Panc1 (cell line): ENCODE data around the gene CD48. TPM values are rescaled to one million over a fixed set of nuclear protein-coding genes. Genes with fewer than 3 reads are reported as not detected.
"Not testable (repeated sequence)": the region's sequence is repeated elsewhere in the genome, so short reads cannot be mapped to it uniquely, and the experiment has no call there.

Experiments used
- ATAC-seq: fragments of 200-7000 bp; cut with Tn5 transposase; 2 replicates; pipeline ENCODE4 v1.9.1; 2020; ENCODE audit warnings: mild to moderate bottlenecking, moderate library complexity
- BruUV-seq: library from RNA; stranded (reverse); fragments of 400-500 nt; replicated peaks from 2 replicates; lab custom pipeline; 2021; lab: Mats Ljungman, UMichigan
- CTCF ChIA-PET: fragments of 300-600 bp; sonication (Branson Sonifier 250); formaldehyde crosslinking; loops from one replicate; lab custom pipeline; 2022; ENCODE audit warnings: antibody characterized with exemption; lab: Charles Lee
- POLR2A ChIA-PET: fragments of 300-600 bp; sonication (Branson Sonifier 250); formaldehyde crosslinking; loops from one replicate; lab custom pipeline; 2022; ENCODE audit warnings: antibody characterized with exemption; lab: Charles Lee
- DNase-seq: peaks from one replicate; pipeline ENCODE4 v3.0.0-alpha.2; 2010; ENCODE audit warnings: low read depth, low spot score
- H3K27ac ChIP-seq: 2 replicates; pipeline ENCODE4 v1.5.1; 2011; ENCODE audit warnings: mild to moderate bottlenecking, low read length, inconsistent platforms
- H3K27me3 ChIP-seq: fragments of 200-500 bp; sonication (Bioruptor generic); 2 replicates; pipeline ENCODE4 v1.6.0; 2014; ENCODE audit warnings: low read length, inconsistent platforms; ENCODE audit not compliant: control insufficient read depth, insufficient read depth
- H3K36me3 ChIP-seq: fragments of 200-500 bp; sonication (Bioruptor generic); 2 replicates; pipeline ENCODE4 v1.5.1; 2014; ENCODE audit warnings: inconsistent platforms, mild to moderate bottlenecking, low read length, moderate library complexity; ENCODE audit not compliant: control insufficient read depth, insufficient read depth
- H3K4me1 ChIP-seq: 2 replicates; pipeline ENCODE4 v1.5.1; 2011; ENCODE audit warnings: inconsistent platforms, mild to moderate bottlenecking, low read length, moderate library complexity; ENCODE audit not compliant: control insufficient read depth, insufficient read depth
- H3K4me3 ChIP-seq, 2 experiments: 2 replicates each; pipeline ENCODE4 v1.5.1; 2011 to 2012; ENCODE audit warnings: low read depth in 2 of 2, low read length in 2 of 2, mild to moderate bottlenecking in 2 of 2, inconsistent platforms in 1 of 2, moderate library complexity in 1 of 2
- H3K9me3 ChIP-seq: fragments of 200-500 bp; sonication (Bioruptor generic); 2 replicates; pipeline ENCODE4 v1.5.1; 2014; ENCODE audit warnings: low read depth, mild to moderate bottlenecking, inconsistent platforms, low read length, moderate library complexity; ENCODE audit not compliant: control insufficient read depth, insufficient read depth
- CTCF ChIP-seq: fragments of 450-650 bp; IDR thresholded peaks from 2 replicates; pipeline ENCODE4 v1.5.1; 2017; ENCODE audit warnings: mild to moderate bottlenecking
- POLR2AphosphoS5 ChIP-seq: IDR thresholded peaks from 2 replicates; pipeline ENCODE4 v1.6.1; 2012; ENCODE audit warnings: mild to moderate bottlenecking, low read depth, low read length, moderate library complexity
- REST ChIP-seq, 2 experiments: IDR thresholded peaks; 2 replicates each; pipeline ENCODE4 v1.6.1; 2011 to 2012; ENCODE audit warnings: low read depth in 2 of 2, control low read depth in 1 of 2, low read length in 1 of 2, mild to moderate bottlenecking in 1 of 2, moderate library complexity in 1 of 2; ENCODE audit not compliant: insufficient read depth in 1 of 2
- SIN3A ChIP-seq: IDR thresholded peaks from 2 replicates; pipeline ENCODE4 v1.6.1; 2012; ENCODE audit warnings: low read depth, mild to moderate bottlenecking, low read length, moderate library complexity, borderline replicate concordance; ENCODE audit not compliant: insufficient read depth
- TCF7L2 ChIP-seq: IDR thresholded peaks from 2 replicates; pipeline ENCODE4 v1.6.1; 2011; ENCODE audit warnings: mild to moderate bottlenecking, low read depth, low read length, inconsistent platforms
- in situ Hi-C: cut with HindIII; loops from 2 replicates; pipeline ENCODE4 v1.10.0; 2016; ENCODE audit warnings: low sequenced_read_pairs, low pct_unique_long_range_greater_than_20kb
- intact Hi-C: fragments of 100-400 bp; cut with micrococcal nuclease; formaldehyde crosslinking; loops from one replicate; pipeline ENCODE4 v1.10.0; 2022; ENCODE audit not compliant: unreplicated experiment
- total RNA-seq: library from RNA; stranded (reverse); gene quantifications from one replicate; pipeline ENCODE4 v1.2.1, GENCODE V29; 2021; ENCODE audit not compliant: unreplicated experiment

The CD48 gene
- total RNA-seq, 1 experiment from 2014 or later, result 0.67 TPM

GRCh38 chr1:160653620-160654016, 58.0 kb downstream of the CD48 start:
- in situ Hi-C loops, result no loop called here
- Histone ChIP-seq H3K36me3 (no peaks in the 10 kb centered on the region), H3K27me3 (peaks cover 4% of the 10 kb centered on the region; the same call in 1 of the 2 replicates), H3K4me3 (no peak overlapping the region), H3K27ac (no peak overlapping the region), H3K9me3 (no peaks in the 10 kb centered on the region), H3K4me1 (no peaks in the 10 kb centered on the region)
- DNase-seq (no peak), ATAC-seq (no peak)
- TF ChIP-seq TCF7L2 (no peak), CTCF (no peak), POLR2AphosphoS5 (no peak), SIN3A (no peak), REST (IDR thresholded peaks at IDR 0.05; ENCODE audit: insufficient read depth in 1 of 2, low read depth in 2 of 2, low read length in 1 of 2) (no peak)
- no TSS peak for BruUV-seq
- intact Hi-C loops, result no loop called here
- ChIA-PET CTCF (no interaction called here), POLR2A (no interaction called here)

- POLR2A ChIA-PET, result no interaction called here
Measured at GRCh38 chr1:160652924-160653619, 58.5 kb downstream of the CD48 start.

GRCh38 chr1:160652065-160652641, 59.5 kb downstream of the CD48 start:
- CTCF ChIA-PET, intact Hi-C loops: not testable (repeated sequence)

More at GRCh38 chr1:160652924-160653619, 58.5 kb downstream of the CD48 start:
- DNase-seq (no peak), ATAC-seq (no peak)
- no peak for TF ChIP-seq REST (IDR thresholded peaks at IDR 0.05; ENCODE audit: insufficient read depth in 1 of 2, low read depth in 2 of 2, low read length in 1 of 2)
- no peak for TF ChIP-seq POLR2AphosphoS5
- no peak for TF ChIP-seq TCF7L2
- no peak for TF ChIP-seq SIN3A
- H3K4me1 ChIP-seq, result no peaks in the 10 kb centered on the region
- intact Hi-C loops, result no loop called here
- H3K9me3 ChIP-seq, result no peaks in the 10 kb centered on the region
- H3K27me3 ChIP-seq, result peaks cover 4% of the 10 kb centered on the region; the same call in 1 of the 2 replicates
- CTCF ChIA-PET, result no interaction called here
- BruUV-seq, result no TSS peak
- in situ Hi-C loops, result no loop called here
- H3K4me3 ChIP-seq, result no peak overlapping the region
- no peak overlapping the region for H3K27ac ChIP-seq
- H3K36me3 ChIP-seq, result no peaks in the 10 kb centered on the region

More at GRCh38 chr1:160652065-160652641, 59.5 kb downstream of the CD48 start:
- BruUV-seq, POLR2A ChIA-PET, H3K27ac ChIP-seq, H3K4me3 ChIP-seq, H3K36me3 ChIP-seq, H3K4me1 ChIP-seq, ATAC-seq, in situ Hi-C loops, H3K27me3 ChIP-seq, DNase-seq, H3K9me3 ChIP-seq: not testable (repeated sequence)
